SU-DHL-6 (cell line): ENCODE results near the gene MLLT10.

Source experiments
- CTCF ChIP-seq: fragments of 200-600 bp; sonication (generic); IDR thresholded peaks from one replicate; pipeline ENCODE4 v1.5.1; 2017; ENCODE audit warnings: antibody characterized with exemption, mild to moderate bottlenecking, low read length, moderate library complexity; ENCODE audit not compliant: insufficient read depth, poor library complexity, severe bottlenecking
- EZH2phosphoT487 ChIP-seq: fragments of 200-600 bp; sonication (generic), shearing (Covaris generic); conservative IDR thresholded peaks from 2 replicates; pipeline ENCODE4 v1.6.1; 2018; ENCODE audit warnings: mild to moderate bottlenecking, antibody characterized with exemption, low read length, moderate library complexity, mixed read lengths

- no peak for TF ChIP-seq CTCF
- TF ChIP-seq EZH2phosphoT487 = no peak
Observed at GRCh38 chr10:21547246-21547645, 13.2 kb downstream of the MLLT10 start.
